HG02623 (cell line): Measurements from ENCODE around the gene SLC4A1.

Experiments
- ATAC-seq: cut with Tn5 transposase; IDR thresholded peaks from one replicate; pipeline ENCODE4 v1.9.1; 2021; ENCODE audit warnings: moderate library complexity; ENCODE audit not compliant: unreplicated experiment

Gene SLC4A1

GRCh38 chr17:44207319-44207718 lies 60.6 kb downstream of the SLC4A1 start:
- ATAC-seq = no peak

GRCh38 chr17:44206825-44207155 lies 61.1 kb downstream of the SLC4A1 start:
- no peak for ATAC-seq

- no peak for ATAC-seq
Measured at GRCh38 chr17:44205962-44206824, 61.7 kb downstream of the SLC4A1 start.

- ATAC-seq = no peak
Measured at GRCh38 chr17:44204441-44204882, 63.5 kb downstream of the SLC4A1 start.

- ATAC-seq = no peak
Measured at GRCh38 chr17:44203731-44204440, 64.0 kb downstream of the SLC4A1 start.

- ATAC-seq = no peak
Measured at GRCh38 chr17:44202756-44203155, 65.2 kb downstream of the SLC4A1 start.

- ATAC-seq = no peak
Measured at GRCh38 chr17:44200478-44201155, 67.3 kb downstream of the SLC4A1 start.

GRCh38 chr17:44199553-44200477 lies 68.1 kb downstream of the SLC4A1 start, which contains the start of gene ATXN7L3:
TSS of gene ATXN7L3 (minus strand) at chr17:44199884. CDS start at chr17:44198070, 1,814 bp downstream.
- ATAC-seq = peak; percentile 63

GRCh38 chr17:44198721-44199552 lies 69.0 kb downstream of the SLC4A1 start:
- ATAC-seq = peak; percentile 19
